ENCODE results near the gene FAM222A.

Gene FAM222A

GRCh38 chr12:109695961-109696461 lies 17.6 kb upstream of the FAM222A start:
- Histone ChIP-seq H3K36me3 (ENCODE audit: control insufficient read depth, low read length) (no peaks in the 10 kb centered on the region), H3K4me2 (ENCODE audit: low read length) (no peak overlapping the region), H3K27ac (ENCODE audit: low read depth, low read length) (no peak overlapping the region), H3K9me3 (ENCODE audit: control insufficient read depth, insufficient read depth, low read length) (no peaks in the 10 kb centered on the region), H3F3A (ENCODE audit: control insufficient read depth, insufficient read depth) (no peaks in the 10 kb centered on the region), H4K20me1 (ENCODE audit: control insufficient read depth, insufficient read depth, low read depth, low read length) (no peaks in the 10 kb centered on the region), H3K9me2 (replicated peaks; ENCODE audit: control insufficient read depth, low read length) (no peaks in the 10 kb centered on the region), H3K4me1 (ENCODE audit: control insufficient read depth, low read length) (no peaks in the 10 kb centered on the region), H3K27me3 (ENCODE audit: control insufficient read depth, low read length) (peaks cover 14% of the 10 kb centered on the region), H3K4me3 (ENCODE audit: low read length) (no peak overlapping the region), H3K79me2 (ENCODE audit: control insufficient read depth, low read length) (no peaks in the 10 kb centered on the region)
- no peak for TF ChIP-seq CTCF (IDR thresholded peaks at IDR 0.05; ENCODE audit: low read depth, low read length, poor library complexity, severe bottlenecking)
- TF ChIP-seq EZH2phosphoT487 (IDR thresholded peaks at IDR 0.05; ENCODE audit: borderline replicate concordance, low read length), result no peak

- peaks cover 17% of the 10 kb centered on the region for H3K27me3 ChIP-seq (ENCODE audit: control insufficient read depth, low read length)
- no peaks in the 10 kb centered on the region for H3K79me2 ChIP-seq (ENCODE audit: control insufficient read depth, low read length)
- no peaks in the 10 kb centered on the region for H3F3A ChIP-seq (ENCODE audit: control insufficient read depth, insufficient read depth)
- H3K9me3 ChIP-seq (ENCODE audit: control insufficient read depth, insufficient read depth, low read length), result no peaks in the 10 kb centered on the region
- H4K20me1 ChIP-seq (ENCODE audit: control insufficient read depth, insufficient read depth, low read depth, low read length), result no peaks in the 10 kb centered on the region
- no peak overlapping the region for H3K4me2 ChIP-seq (ENCODE audit: low read length)
- H3K4me1 ChIP-seq (ENCODE audit: control insufficient read depth, low read length), result no peaks in the 10 kb centered on the region
- no peak for TF ChIP-seq CTCF (IDR thresholded peaks at IDR 0.05; ENCODE audit: low read depth, low read length, poor library complexity, severe bottlenecking)
- TF ChIP-seq EZH2phosphoT487 (IDR thresholded peaks at IDR 0.05; ENCODE audit: borderline replicate concordance, low read length), result no peak
- no peak overlapping the region for H3K27ac ChIP-seq (ENCODE audit: low read depth, low read length)
- H3K36me3 ChIP-seq (ENCODE audit: control insufficient read depth, low read length), result no peaks in the 10 kb centered on the region
- H3K9me2 ChIP-seq (replicated peaks; ENCODE audit: control insufficient read depth, low read length), result no peaks in the 10 kb centered on the region
- no peak overlapping the region for H3K4me3 ChIP-seq (ENCODE audit: low read length)
Observed at GRCh38 chr12:109696485-109697269, 16.9 kb upstream of the FAM222A start.

GRCh38 chr12:109697270-109697553 lies 16.4 kb upstream of the FAM222A start:
- H3K4me1 ChIP-seq (ENCODE audit: control insufficient read depth, low read length), result no peaks in the 10 kb centered on the region
- H3K79me2 ChIP-seq (ENCODE audit: control insufficient read depth, low read length), result no peaks in the 10 kb centered on the region
- no peaks in the 10 kb centered on the region for H3K9me2 ChIP-seq (replicated peaks; ENCODE audit: control insufficient read depth, low read length)
- H3K9me3 ChIP-seq (ENCODE audit: control insufficient read depth, insufficient read depth, low read length), result no peaks in the 10 kb centered on the region
- H4K20me1 ChIP-seq (ENCODE audit: control insufficient read depth, insufficient read depth, low read depth, low read length), result no peaks in the 10 kb centered on the region
- H3K4me3 ChIP-seq (ENCODE audit: low read length), result no peak overlapping the region
- H3K36me3 ChIP-seq (ENCODE audit: control insufficient read depth, low read length), result no peaks in the 10 kb centered on the region
- no peak overlapping the region for H3K27ac ChIP-seq (ENCODE audit: low read depth, low read length)
- TF ChIP-seq EZH2phosphoT487 (IDR thresholded peaks at IDR 0.05; ENCODE audit: borderline replicate concordance, low read length), result no peak
- TF ChIP-seq CTCF (IDR thresholded peaks at IDR 0.05; ENCODE audit: low read depth, low read length, poor library complexity, severe bottlenecking), result no peak
- H3F3A ChIP-seq (ENCODE audit: control insufficient read depth, insufficient read depth), result no peaks in the 10 kb centered on the region
- H3K27me3 ChIP-seq (ENCODE audit: control insufficient read depth, low read length), result peaks cover 17% of the 10 kb centered on the region
- no peak overlapping the region for H3K4me2 ChIP-seq (ENCODE audit: low read length)
